HG02610 (cell line): Measurements from ENCODE around the gene SOX13.
"Not testable (repeated sequence)": the region's sequence is repeated elsewhere in the genome, so short reads cannot be mapped to it uniquely, and the experiment has no call there.

Experiments
- ATAC-seq: cut with Tn5 transposase; IDR thresholded peaks from one replicate; pipeline ENCODE4 v1.9.1; 2021; ENCODE audit warnings: mild to moderate bottlenecking, moderate library complexity; ENCODE audit not compliant: unreplicated experiment

SOX13 gene

GRCh38 chr1:204072931-204073836 is at the start of gene SOX13:
Gene SOX13 (plus strand): TSS chr1:204073115. CDS start chr1:204112916, 39,801 bp downstream.
- no peak for ATAC-seq

- ATAC-seq = no peak
These were observed 46.8 kb upstream of the SOX13 start for GRCh38 chr1:204025917-204026707.

GRCh38 chr1:204027446-204027845 is 45.5 kb upstream of the SOX13 start:
- ATAC-seq = no peak

- no peak for ATAC-seq
These were observed 43.9 kb upstream of the SOX13 start for GRCh38 chr1:204029016-204029415.

GRCh38 chr1:204031098-204031710 is 41.7 kb upstream of the SOX13 start:
- no peak for ATAC-seq

- no peak for ATAC-seq
These were observed 40.2 kb upstream of the SOX13 start for GRCh38 chr1:204032642-204033235.

GRCh38 chr1:204033306-204033705 is 39.6 kb upstream of the SOX13 start:
- ATAC-seq = no peak

- no peak for ATAC-seq
These were observed 35.8 kb upstream of the SOX13 start for GRCh38 chr1:204036882-204037655.

- no peak for ATAC-seq
These were observed 31.6 kb upstream of the SOX13 start for GRCh38 chr1:204041232-204041767.

GRCh38 chr1:204041803-204042505 is 31.0 kb upstream of the SOX13 start:
- no peak for ATAC-seq

GRCh38 chr1:204042516-204042915 is 30.4 kb upstream of the SOX13 start:
- ATAC-seq = no peak

GRCh38 chr1:204043680-204044079 is 29.2 kb upstream of the SOX13 start:
- no peak for ATAC-seq

- ATAC-seq = no peak
These were observed 28.5 kb upstream of the SOX13 start for GRCh38 chr1:204044448-204044847.

GRCh38 chr1:204045430-204045829 is 27.5 kb upstream of the SOX13 start:
- ATAC-seq = no peak

GRCh38 chr1:204046346-204046745 is 26.6 kb upstream of the SOX13 start:
- no peak for ATAC-seq

GRCh38 chr1:204048796-204049195 is 24.1 kb upstream of the SOX13 start:
- ATAC-seq = not testable (repeated sequence)

- no peak for ATAC-seq
These were observed 21.7 kb upstream of the SOX13 start for GRCh38 chr1:204051258-204051657.

GRCh38 chr1:204051718-204052117 is 21.2 kb upstream of the SOX13 start:
- no peak for ATAC-seq

GRCh38 chr1:204053893-204054292 is 19.0 kb upstream of the SOX13 start:
- ATAC-seq = no peak
